ENCODE results near the gene PARN.

DNA sequence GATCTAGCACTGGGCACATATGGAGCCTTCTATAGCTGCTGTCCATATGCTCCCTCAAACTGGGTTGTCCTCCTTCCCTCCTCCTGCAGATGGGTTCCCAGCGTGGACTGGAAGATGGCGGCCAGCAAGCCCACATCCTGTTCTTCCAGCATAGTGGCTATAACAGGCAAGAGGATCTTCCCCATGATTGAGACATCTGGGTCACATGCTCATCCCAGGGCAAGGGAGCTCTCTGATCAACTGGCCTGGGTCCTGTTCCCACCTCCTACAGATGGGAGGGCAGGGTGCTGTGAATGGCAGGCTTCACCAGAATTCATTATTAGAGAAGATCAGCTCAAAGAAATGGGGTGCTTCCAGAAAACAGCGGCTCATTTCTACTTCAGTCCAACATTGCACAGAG lies 210.2 kb downstream of the PARN start:
- TF ChIP-seq ZNF274 (IDR thresholded peaks at IDR 0.05; ENCODE audit: low read length): no peak
- TF ChIP-seq ZNF274 (tag by site-specific recombination; IDR thresholded peaks at IDR 0.05; ENCODE audit: borderline replicate concordance): no peak
- TF ChIP-seq, protein P1, sequence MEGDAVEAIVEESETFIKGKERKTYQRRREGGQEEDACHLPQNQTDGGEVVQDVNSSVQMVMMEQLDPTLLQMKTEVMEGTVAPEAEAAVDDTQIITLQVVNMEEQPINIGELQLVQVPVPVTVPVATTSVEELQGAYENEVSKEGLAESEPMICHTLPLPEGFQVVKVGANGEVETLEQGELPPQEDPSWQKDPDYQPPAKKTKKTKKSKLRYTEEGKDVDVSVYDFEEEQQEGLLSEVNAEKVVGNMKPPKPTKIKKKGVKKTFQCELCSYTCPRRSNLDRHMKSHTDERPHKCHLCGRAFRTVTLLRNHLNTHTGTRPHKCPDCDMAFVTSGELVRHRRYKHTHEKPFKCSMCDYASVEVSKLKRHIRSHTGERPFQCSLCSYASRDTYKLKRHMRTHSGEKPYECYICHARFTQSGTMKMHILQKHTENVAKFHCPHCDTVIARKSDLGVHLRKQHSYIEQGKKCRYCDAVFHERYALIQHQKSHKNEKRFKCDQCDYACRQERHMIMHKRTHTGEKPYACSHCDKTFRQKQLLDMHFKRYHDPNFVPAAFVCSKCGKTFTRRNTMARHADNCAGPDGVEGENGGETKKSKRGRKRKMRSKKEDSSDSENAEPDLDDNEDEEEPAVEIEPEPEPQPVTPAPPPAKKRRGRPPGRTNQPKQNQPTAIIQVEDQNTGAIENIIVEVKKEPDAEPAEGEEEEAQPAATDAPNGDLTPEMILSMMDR (tag by site-specific recombination; IDR thresholded peaks at IDR 0.05): no peak
- TF ChIP-seq ZNF132 (tag by site-specific recombination; IDR thresholded peaks at IDR 0.05; ENCODE audit: borderline replicate concordance): no peak

Measured in HEK293 (cell line).